D721Med (cell line): ENCODE data around the gene CSNK1G1.
"Not testable (repeated sequence)": the region's sequence is repeated elsewhere in the genome, so short reads cannot be mapped to it uniquely, and the experiment has no call there.

Source experiments
- DNase-seq: peaks from one replicate; pipeline ENCODE4 v3.0.0; 2011; ENCODE audit warnings: low spot score; ENCODE audit not compliant: insufficient read length
- FAIRE-seq: peaks from 2 replicates; lab custom pipeline; 2011; peaks lifted over from hg19 to GRCh38; lab: Jason Lieb, UNC
- CTCF ChIP-seq: IDR thresholded peaks from 2 replicates; pipeline ENCODE4 v1.5.1; 2012; ENCODE audit warnings: mild to moderate bottlenecking, control low read depth; ENCODE audit not compliant: insufficient read depth; ENCODE audit errors: missing control alignments

CSNK1G1 gene

GRCh38 chr15:64131547-64131946 lies 224.4 kb downstream of the CSNK1G1 start:
- no peak for FAIRE-seq
- TF ChIP-seq CTCF, result no peak
- DNase-seq, result no peak

- DNase-seq (no peak), FAIRE-seq (no peak)
- TF ChIP-seq CTCF, result no peak
These were observed 225.8 kb downstream of the CSNK1G1 start for GRCh38 chr15:64130159-64130558.

GRCh38 chr15:64127521-64128270 lies 228.3 kb downstream of the CSNK1G1 start:
- DNase-seq (no peak), FAIRE-seq (no peak)
- TF ChIP-seq CTCF, result no peak

- DNase-seq (no peak), FAIRE-seq (no peak)
- TF ChIP-seq CTCF, result no peak
These were observed 230.0 kb downstream of the CSNK1G1 start for GRCh38 chr15:64125978-64126377.

GRCh38 chr15:64122936-64123351 lies 233.0 kb downstream of the CSNK1G1 start:
- no peak for TF ChIP-seq CTCF
- DNase-seq (no peak), FAIRE-seq (no peak)

GRCh38 chr15:64122444-64122843 lies 233.5 kb downstream of the CSNK1G1 start:
- no peak for TF ChIP-seq CTCF
- DNase-seq (no peak), FAIRE-seq (no peak)

- DNase-seq (no peak), FAIRE-seq (no peak)
- no peak for TF ChIP-seq CTCF
These were observed 234.4 kb downstream of the CSNK1G1 start for GRCh38 chr15:64121614-64122013.

- not testable (repeated sequence) for FAIRE-seq, DNase-seq
These were observed 235.7 kb downstream of the CSNK1G1 start for GRCh38 chr15:64120322-64120721.
